Non-pigmented ciliary epithelial cell (primary cell): ENCODE measurements around the gene LRP3.
"Not testable (repeated sequence)": the region's sequence is repeated elsewhere in the genome, so short reads cannot be mapped to it uniquely, and the experiment has no call there.

Experiments used
- DNase-seq: peaks from one replicate; pipeline ENCODE4 v3.0.0-alpha.2; 2010; ENCODE audit warnings: low read depth

Gene LRP3

DNA sequence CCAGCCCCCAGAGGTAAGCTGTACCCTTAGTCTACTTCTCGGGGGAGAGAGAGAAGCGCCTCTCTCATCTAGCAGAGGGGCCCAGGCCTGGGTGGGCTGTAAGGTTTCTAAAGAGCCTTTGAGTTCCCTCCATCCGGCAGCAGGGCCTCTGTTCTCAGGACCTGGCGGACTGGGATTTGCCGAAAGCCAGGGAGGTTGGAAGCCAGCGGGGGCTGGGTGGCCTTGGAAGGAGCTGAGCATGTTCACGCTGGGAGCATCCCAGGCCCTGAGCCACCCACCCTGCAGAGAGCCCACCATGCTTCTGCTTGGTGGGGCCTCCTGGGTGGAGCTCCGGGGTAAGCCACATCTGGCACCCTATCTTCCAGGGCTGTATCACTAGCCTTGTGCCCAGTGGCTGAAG lies 23.8 kb downstream of the LRP3 start:
- no peak for DNase-seq

GRCh38 chr19:33219261-33219815 lies 25.2 kb downstream of the LRP3 start:
- DNase-seq = no peak

DNA sequence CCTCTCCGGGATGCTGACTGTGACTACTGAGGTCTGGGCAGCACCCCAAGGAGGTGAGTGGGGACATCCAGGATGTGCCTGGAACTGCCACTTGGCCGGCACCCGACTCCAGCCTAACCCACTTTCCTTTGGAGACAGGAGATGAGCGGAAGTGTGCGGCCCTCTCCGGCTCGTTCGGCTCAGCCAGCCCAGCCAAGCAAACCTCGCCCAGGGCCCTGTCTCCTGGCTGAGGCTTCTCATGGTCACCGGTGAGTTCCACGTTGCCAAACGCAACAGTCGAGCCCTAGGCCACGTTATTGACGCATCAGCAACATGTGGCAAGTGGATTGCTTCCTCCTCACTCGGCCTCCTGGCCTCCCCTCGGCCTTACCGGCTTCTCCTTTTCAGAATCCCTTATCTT lies 26.0 kb downstream of the LRP3 start:
- DNase-seq = no peak

DNA sequence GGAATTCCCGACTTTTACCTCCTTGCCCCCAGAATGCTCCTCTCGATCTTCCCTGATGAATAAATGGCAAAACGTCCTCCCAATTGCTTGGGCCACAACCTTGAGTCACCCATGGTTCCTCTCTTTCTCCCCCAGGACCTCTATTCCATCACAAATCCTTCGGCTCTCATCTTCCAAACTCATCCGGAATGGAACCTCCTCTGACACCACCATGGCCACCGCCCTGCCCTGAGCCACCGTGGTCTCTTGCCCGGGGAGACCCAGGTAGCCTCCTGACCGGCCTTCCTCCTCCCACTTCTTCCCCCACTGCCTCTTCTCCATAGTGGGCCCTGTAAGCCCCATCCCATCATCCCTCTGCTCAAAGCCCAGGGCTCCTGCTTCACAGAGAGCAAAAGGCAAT lies 26.6 kb downstream of the LRP3 start:
- DNase-seq = no peak

DNA sequence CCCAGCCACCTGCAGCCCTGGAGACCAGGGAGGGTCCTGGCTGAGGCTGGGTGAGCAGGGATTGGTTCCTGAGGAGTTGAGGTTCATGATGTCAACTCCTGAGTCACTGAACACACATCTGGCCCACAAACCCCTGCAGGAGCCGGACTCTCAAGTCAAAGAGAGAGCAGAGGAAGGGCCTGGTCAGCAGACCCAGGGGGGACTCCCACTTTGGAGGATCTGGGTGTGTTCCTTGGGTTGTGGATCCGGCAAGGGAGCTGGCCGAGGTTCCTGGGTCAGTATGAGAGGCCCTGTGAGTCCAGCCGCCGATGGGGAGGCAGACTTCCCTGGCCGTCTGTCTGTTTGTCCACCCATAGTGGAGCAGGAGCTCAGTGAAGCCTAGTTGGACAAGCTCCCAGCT lies 27.5 kb downstream of the LRP3 start:
- DNase-seq = no peak

- not testable (repeated sequence) for DNase-seq
These were observed 28.1 kb downstream of the LRP3 start for GRCh38 chr19:33222255-33222654.

DNA sequence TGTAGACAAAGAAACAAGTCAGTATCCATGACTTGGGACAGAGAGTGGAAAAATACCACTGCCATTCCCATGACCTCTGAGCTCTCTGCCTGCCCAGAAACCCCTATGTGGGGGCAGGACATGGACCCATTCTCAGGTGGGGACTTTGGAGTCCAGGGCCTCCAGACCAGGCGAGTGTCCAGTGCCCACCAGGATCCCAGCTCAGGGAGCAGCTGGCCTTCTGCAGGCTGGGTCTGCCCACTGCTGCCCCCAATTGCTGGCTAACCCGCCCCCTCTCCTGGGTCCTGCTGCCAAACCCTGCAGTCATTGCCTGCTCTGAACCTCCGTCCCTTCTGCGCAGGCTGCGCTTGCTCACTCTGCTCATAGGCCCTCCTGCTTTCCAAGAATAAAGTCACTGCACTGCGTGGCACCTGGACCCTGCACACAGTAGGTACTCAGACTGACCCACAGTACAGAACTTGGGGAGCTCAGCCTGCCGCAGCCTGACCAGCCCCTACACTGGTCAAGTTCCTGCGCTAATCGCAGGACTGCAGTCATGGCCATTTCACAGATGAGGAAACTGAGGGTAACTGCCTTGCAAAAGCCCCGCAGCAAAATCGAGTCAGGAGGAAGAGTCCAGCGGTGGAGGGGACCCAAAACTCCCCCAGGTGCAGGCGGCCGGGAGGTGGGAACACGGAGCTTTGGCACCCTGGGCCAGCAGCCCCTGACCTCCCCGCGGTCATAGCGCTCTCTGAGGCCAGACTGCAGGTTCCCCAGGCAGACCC lies 30.7 kb downstream of the LRP3 start:
- DNase-seq = no peak

DNA sequence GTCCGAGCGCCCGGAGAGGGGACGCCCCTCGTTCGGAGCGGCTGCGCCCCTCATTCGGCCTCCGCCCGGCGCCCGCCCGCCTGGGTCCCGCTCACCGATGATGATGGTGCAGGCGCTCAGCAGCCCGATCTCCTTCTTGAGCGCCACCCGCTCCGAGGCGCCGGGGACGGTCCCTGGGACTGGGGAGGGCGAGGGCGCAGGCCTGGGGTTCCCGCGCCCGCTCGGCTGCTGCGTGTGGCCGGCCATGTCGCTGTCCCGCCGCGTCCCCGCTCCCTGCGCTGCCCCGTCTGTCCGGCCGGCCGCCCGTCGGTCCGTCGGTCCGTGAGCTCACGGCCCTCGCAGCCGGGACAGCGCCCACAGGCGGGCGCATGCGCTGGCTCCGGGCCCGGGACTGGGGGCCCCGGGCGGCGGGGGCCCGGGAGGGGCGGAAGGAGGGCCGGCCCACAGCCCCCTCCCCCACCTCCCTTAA lies 31.4 kb downstream of the LRP3 start, which contains the start of gene SLC7A10:
TSS of gene SLC7A10 (minus strand) at position 393 of the 469 bp plus-strand sequence. CDS start at position 246, 147 bp downstream.
- no peak for DNase-seq

DNA sequence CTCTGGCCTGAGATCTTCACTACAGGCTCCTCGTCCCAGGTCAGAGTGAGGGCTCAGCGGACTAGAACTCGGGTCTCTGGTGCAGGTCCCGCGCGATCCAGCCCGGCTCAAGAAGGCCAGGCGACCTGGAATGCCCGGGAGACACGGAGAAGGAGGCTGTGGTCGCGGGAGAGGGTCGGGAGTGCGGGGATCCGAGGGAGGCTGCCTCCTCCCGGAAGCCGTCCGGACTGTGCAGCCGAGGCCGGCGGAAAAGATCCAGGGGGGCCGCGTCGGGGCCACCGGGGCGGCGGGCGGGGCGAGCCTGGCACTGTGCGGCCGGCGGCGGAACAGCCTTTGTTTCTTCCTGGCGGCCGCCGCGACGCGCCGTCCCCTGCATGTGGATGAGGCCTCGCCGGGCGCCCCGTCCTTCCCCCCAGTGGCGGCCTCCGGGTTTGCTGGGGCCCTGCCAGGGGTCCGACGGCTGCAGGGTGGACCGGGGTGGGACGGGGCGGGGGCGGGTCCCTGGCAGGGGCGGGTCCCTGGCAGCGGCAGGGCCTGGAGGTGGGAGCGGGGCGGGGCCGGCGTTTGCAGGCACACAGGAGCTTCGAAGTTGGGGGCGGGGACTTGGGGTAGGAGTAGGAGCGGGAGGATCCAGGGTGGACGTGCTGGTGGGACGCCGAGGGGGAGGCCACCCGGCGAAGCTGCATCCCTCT lies 32.6 kb downstream of the LRP3 start:
- DNase-seq = no peak

DNA sequence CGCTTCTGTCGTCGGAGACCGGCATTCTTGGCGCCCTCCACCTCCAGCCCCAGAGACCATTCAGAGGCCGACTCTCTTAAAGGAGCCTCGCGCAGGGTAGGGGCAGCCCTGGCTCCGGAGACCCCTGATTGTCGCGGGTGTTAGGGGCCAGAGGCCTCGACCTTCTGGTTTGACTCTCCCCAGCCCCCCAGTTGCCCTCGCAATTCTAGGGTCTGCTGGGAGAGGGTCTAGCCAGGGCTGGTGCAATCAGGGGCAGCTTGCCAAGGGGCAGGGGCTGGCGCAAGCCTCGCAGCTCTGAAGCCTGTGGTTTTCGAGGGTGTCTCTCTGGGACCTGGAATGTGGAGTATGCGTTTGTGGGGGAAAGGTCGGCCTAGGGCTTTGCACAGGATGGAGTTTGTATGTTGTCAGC lies 33.1 kb downstream of the LRP3 start:
- DNase-seq = no peak

- no peak for DNase-seq
These were observed 33.9 kb downstream of the LRP3 start for GRCh38 chr19:33227870-33228599.

- no peak for DNase-seq
These were observed 35.8 kb downstream of the LRP3 start for GRCh38 chr19:33229962-33230361.

- DNase-seq = no peak
These were observed 37.4 kb downstream of the LRP3 start for GRCh38 chr19:33231511-33231910.

GRCh38 chr19:33232656-33233055 lies 38.5 kb downstream of the LRP3 start:
- DNase-seq = no peak

DNA sequence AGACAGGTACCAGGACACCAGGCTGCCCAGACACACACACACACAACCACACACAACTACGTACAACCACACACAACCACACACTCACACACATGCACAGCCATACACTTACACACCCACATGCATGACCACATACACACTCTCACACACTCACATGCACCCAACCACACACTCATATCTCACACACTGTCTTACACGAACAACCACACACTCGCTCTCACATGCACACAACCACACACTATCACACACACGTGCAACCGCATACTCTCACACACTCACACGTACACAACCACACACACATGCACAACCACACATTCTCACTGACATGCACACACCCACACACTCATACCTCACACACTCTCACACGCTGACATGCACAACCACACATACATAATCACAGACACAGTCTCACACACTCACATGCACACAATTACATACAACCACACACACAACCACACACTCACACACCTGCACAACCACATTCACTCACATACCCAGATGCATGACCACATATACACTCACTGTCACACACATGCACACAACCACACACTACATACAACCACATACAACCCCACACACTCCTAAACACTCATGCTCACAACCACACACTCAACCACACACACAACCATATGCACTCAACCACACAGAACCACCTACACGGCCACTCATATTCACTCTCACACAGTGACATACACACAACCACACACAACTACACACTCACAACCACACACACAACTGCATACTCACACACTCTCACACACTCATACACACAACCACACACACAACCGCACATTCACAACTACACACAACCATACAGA lies 39.1 kb downstream of the LRP3 start:
- DNase-seq = no peak

DNA sequence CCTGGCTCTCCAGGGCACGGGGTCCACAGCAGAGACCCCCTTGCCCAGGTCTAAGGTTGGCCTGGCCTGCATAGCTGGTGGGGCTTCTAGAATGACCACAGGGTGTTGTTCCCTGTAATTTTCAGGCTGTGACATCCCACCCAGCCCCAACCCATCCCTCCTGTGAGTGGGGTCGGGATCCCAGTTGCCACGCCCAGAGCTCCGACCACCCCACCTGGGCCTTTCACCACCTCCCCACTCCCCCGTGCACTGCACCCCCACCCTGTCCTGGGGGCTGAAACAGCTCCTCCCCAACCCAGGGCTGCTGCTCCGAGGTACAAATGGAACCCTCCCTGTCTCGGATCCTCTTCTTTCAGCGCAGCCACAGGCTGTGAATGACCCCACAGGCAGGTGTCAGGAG lies 40.0 kb downstream of the LRP3 start:
- DNase-seq = no peak

DNA sequence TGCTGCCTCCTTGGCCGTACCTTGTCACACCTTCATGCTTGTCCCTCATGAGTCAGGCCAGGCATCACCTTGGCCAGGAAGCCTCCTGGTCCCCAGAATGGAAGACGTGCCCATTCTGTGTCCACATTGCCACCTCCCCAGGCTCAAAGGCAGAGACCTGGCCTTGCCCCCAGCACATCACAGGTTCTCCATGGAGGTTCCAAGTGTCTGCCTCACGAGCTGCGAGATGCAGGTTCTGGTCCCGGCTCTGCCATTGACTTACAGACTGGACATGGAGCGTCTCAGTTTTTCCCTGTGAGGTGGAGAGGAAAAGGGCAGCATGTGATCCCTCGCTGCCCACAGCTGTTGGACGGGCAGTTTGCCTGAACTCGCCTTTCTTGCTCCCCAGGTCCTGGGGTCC lies 40.6 kb downstream of the LRP3 start:
- no peak for DNase-seq

DNA sequence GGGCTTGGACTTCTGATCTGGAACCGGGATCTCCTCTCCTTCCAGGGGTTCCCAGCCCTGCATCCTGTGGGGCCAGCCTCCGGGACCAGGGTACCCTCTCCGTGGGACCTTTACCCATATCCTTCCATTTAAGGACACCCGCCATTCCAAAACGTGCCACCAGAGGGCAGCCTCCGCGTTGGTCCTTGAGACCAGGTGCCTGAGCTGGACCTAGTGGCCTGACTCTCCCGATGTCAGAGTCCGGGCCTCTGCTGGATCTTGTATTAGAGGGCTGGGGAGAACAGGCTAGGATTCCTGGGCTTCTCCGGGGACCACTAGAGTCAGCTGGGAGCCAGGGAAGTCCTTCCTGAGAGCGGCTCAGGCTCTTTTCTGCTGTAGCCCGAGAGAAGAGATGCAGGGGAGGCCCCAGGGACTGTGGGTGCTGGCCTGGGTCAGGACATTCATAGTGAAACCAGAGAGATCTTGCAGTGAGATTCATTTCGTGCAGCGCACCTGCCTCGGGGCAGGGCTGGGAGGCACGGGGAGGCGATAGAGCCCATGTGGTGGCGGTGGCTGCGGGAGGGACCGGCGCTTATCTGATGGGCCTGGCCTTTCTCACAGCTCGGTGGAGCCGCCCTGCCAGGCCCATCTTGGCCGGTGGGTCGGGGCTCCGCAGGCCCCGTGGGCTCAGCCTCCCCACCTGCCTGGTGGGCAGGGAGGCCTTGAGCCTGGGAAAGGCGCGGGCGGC lies 41.3 kb downstream of the LRP3 start:
- DNase-seq = no peak

DNA sequence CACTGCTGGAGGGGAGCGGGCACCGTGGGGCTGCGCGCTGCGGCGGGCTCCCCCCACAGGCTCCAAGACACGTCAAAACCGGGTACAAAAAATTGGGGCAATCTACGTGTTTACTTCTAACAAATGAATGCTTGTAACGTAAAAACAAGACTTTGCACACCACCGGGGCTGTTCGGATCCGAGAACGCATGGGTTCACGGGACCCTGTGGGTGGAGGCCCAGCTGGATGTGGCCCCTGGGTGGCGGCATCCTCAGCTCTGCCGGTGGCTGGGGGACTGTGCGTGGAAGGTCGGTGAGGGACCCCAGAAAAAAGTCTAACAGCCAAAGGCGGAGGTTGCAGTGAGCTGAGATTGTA lies 41.8 kb downstream of the LRP3 start:
- no peak for DNase-seq

- DNase-seq = no peak
These were observed 42.7 kb downstream of the LRP3 start for GRCh38 chr19:33236696-33237390.
